HUES64 (cell line): ENCODE results near the gene ADAMTSL3.

Experiments used
- H3K27ac ChIP-seq: 2 replicates; pipeline ENCODE4 v1.7.0; 2013; ENCODE audit warnings: low read depth, low read length, inconsistent platforms
- H3K27me3 ChIP-seq: 2 replicates; pipeline ENCODE4 v1.6.1; 2013; ENCODE audit warnings: mild to moderate bottlenecking, low read length; ENCODE audit not compliant: insufficient read depth
- H3K36me3 ChIP-seq: 2 replicates; pipeline ENCODE4 v1.6.1; 2013; ENCODE audit warnings: mild to moderate bottlenecking, low read length; ENCODE audit not compliant: insufficient read depth
- H3K4me1 ChIP-seq: 2 replicates; pipeline ENCODE4 v1.6.1; 2013; ENCODE audit warnings: mild to moderate bottlenecking, low read length, moderate library complexity; ENCODE audit not compliant: insufficient read depth
- H3K4me3 ChIP-seq: 2 replicates; pipeline ENCODE4 v1.5.1; 2013; ENCODE audit warnings: mild to moderate bottlenecking, low read length, moderate library complexity
- H3K9ac ChIP-seq: 2 replicates; pipeline ENCODE4 v1.6.1; 2013; ENCODE audit warnings: mild to moderate bottlenecking, low read depth, low read length
- H3K9me3 ChIP-seq: 2 replicates; pipeline ENCODE4 v1.6.1; 2013; ENCODE audit warnings: low read depth, low read length; ENCODE audit not compliant: insufficient read depth
- WGBS: fragments of 150-250, 120-280 bp; methylation state at CpG from one replicate; pipeline ENCODE4 v1.1.7; 2013; ENCODE audit warnings: missing lambda C conversion rate; 5-methylcytosine and 5-hydroxymethylcytosine counted together

ADAMTSL3 gene

DNA sequence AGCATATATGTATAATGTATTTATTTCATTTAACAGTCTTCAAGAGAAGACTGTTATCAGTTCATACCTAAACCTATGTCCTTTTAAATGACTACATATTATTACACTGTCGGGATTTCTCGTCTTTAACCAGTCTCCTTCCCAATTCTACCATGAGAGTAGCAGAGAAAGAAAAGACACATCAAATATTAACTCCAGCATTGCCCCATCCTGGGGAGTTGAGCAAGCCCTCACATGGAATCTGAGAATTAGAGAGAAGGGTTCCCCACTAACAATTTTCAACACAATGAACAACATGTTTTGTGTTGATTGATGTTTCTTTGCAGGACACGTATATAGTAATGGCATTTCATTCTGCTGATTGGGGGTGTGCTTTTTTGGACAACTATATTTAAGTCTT lies 257.4 kb downstream of the ADAMTSL3 start:
- Histone ChIP-seq H3K9ac (no peak overlapping the region), H3K9me3 (no peaks in the 10 kb centered on the region), H3K27me3 (no peaks in the 10 kb centered on the region), H3K36me3 (no peaks in the 10 kb centered on the region), H3K27ac (no peak overlapping the region), H3K4me3 (no peak overlapping the region), H3K4me1 (no peaks in the 10 kb centered on the region)
- 80% methylated on average over 3 of the region's 3 CpGs for WGBS

DNA sequence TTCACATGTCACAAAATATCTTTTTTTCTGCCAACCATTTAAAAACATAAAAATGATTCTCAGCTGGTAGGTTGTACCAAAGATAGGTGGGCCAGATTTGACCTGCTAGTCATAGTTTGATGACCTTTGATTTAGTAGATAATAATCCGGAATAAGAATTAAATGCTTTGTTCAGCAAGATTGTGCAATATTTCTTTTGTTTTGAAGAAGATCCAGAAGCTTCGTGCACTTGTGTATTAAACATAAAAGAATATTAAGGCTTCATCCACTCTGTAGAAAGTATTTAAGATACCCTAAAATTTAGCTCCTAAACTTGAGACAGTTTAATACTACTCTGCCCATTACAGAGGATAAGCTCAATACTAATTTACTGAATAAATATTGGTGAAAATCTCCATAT lies 258.4 kb downstream of the ADAMTSL3 start:
- Histone ChIP-seq H3K9ac (no peak overlapping the region), H3K27me3 (no peaks in the 10 kb centered on the region), H3K27ac (no peak overlapping the region), H3K4me1 (no peaks in the 10 kb centered on the region), H3K4me3 (no peak overlapping the region), H3K9me3 (no peaks in the 10 kb centered on the region), H3K36me3 (no peaks in the 10 kb centered on the region)
- 100% methylated on average over 2 of the region's 2 CpGs for WGBS

DNA sequence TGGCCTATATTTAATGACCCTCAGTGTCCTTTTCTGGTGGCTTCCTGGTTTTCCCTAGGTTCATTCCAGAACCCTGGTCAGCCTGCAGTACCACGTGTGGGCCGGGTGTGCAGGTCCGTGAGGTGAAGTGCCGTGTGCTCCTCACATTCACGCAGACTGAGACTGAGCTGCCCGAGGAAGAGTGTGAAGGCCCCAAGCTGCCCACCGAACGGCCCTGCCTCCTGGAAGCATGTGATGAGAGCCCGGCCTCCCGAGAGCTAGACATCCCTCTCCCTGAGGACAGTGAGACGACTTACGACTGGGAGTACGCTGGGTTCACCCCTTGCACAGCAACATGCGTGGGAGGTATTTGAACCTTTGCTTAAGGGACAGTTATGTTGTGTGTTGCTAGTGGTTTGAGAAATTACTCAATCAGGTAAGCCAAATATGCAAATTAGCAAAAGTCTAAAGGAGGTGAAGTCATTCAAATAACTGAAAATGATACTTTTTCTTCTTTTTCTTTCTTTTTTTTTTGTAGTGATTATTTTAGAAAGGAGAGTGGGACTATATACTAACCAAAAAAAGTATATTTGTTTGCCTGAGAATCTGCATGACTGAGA lies 259.2 kb downstream of the ADAMTSL3 start:
- peaks cover 4% of the 10 kb centered on the region for H3K4me1 ChIP-seq
- no peaks in the 10 kb centered on the region for H3K27me3 ChIP-seq
- H3K36me3 ChIP-seq = no peaks in the 10 kb centered on the region
- H3K9me3 ChIP-seq = no peaks in the 10 kb centered on the region
- 88% methylated on average over 14 of the region's 14 CpGs for WGBS
- H3K9ac ChIP-seq = no peak overlapping the region
- H3K27ac ChIP-seq = no peak overlapping the region
- no peak overlapping the region for H3K4me3 ChIP-seq

DNA sequence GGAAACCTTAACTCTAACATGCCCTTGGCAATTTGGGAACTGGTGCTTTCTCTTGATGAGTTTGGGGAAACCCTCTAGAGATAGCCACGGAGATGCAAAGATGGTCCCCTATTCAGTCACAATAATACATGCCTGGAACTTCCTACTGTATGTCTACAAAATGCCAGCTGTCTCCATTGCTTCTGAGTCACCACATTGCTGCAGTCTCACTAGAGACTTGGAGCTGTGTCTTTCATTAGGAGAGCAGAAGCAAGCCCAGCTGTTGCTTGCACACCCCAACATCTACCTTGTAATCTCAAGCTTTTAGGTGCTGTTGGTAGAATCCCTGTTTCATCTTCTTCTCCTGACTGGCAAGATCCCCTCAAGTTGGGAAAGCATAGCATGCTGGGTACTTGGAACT lies 261.0 kb downstream of the ADAMTSL3 start:
- Histone ChIP-seq H3K9ac (no peak overlapping the region), H3K4me1 (peaks cover 12% of the 10 kb centered on the region), H3K9me3 (no peaks in the 10 kb centered on the region), H3K36me3 (no peaks in the 10 kb centered on the region), H3K27ac (no peak overlapping the region), H3K4me3 (no peak overlapping the region), H3K27me3 (no peaks in the 10 kb centered on the region)
- WGBS = 95% methylated on average over 1 of the region's 1 CpG

DNA sequence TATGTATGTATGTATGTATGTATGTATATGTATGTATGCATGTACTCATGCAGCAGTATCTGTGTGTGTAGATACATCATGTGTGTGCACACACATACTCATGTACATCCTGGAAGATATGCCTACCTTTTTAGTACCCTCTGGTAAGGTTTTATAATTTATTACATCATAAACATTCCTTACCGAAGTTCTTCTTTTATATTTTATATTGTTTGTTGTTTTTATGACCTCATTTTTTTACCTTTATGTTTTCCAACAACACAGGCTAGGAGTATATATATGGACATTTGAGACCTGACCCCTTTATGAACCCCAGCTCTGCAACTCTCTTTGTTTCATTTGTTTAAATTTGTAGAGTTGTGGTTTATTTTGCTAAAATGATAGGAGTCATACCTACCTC lies 263.5 kb downstream of the ADAMTSL3 start:
- Histone ChIP-seq H3K9ac (no peak overlapping the region), H3K4me3 (no peak overlapping the region), H3K27me3 (no peaks in the 10 kb centered on the region), H3K27ac (no peak overlapping the region), H3K36me3 (no peaks in the 10 kb centered on the region), H3K9me3 (no peaks in the 10 kb centered on the region), H3K4me1 (peaks cover 12% of the 10 kb centered on the region)
- WGBS = no CpG with 5 or more reads among the region's 1 CpG

DNA sequence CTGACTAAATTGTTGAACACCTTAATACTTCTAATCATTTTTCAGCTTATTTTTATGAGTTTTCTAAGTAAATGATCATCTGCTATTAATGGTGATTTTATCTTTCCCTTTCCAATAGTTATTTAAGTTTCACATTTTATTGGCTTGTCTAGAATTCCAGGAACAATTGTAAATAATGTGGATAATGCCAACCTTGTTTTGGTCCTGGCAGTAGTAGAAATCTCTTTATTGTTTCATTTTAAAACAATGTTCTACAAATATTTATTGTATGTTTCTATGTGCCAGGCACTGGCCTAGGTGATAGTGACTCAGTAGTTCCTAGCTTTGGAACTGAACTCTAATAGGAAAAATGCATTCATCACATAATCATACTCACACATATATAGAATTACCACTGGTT lies 264.1 kb downstream of the ADAMTSL3 start:
- Histone ChIP-seq H3K27ac (no peak overlapping the region), H3K36me3 (no peaks in the 10 kb centered on the region), H3K4me1 (peaks cover 12% of the 10 kb centered on the region), H3K9ac (no peak overlapping the region), H3K27me3 (no peaks in the 10 kb centered on the region), H3K4me3 (no peak overlapping the region), H3K9me3 (no peaks in the 10 kb centered on the region)

DNA sequence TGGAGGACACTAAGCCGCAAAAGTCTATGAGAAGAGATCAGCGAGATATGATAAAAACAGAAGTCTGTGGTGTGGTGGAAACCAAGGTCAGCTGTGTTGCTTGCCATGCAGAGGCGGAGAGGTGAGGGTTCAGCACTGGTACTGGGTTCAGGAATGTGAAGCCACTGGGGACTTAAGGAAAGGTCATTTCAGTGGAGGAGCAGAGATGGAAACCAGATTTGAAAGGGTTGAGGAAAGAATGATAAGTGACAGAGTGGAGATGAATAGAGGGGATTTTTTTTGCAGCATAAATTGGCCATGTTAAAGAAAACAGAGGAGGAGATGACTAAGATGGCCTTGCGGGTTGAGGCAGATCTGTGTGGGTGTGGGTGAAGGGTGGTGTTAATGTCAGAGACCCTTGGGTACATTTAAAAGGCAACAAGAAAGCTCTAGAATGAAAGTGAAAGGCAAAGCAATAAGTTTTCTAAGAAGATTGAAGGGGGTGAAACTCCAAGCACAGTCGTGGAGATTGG lies 265.5 kb downstream of the ADAMTSL3 start:
- Histone ChIP-seq H3K9ac (no peak overlapping the region), H3K9me3 (no peaks in the 10 kb centered on the region), H3K36me3 (no peaks in the 10 kb centered on the region), H3K4me3 (no peak overlapping the region), H3K4me1 (peaks cover 12% of the 10 kb centered on the region), H3K27me3 (no peaks in the 10 kb centered on the region), H3K27ac (no peak overlapping the region)
- 94% methylated on average over 5 of the region's 5 CpGs for WGBS

DNA sequence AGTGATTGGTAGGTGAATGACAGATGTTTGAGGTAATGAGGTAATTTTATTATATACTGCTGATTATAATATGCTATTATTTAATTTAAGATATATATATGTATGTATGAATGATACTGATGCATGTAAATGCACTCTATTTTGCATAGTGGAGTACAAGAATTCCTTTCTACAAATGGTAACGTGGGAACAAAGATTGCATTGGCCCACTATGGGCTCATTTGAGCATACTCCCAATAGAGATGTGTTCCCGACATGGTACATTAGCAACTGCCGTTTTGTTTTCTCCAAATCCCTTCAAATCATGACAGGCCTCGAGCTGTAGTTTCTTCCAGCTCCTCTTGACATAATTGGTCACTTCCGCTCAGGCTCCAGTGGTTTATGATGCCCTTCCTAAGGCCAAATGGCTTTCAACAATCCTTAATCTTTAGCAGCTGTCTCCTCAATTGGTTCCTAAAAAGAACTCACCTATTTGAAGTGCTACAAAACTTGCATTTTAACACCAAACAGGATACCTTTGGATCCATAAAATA lies 266.1 kb downstream of the ADAMTSL3 start:
- H3K27me3 ChIP-seq = no peaks in the 10 kb centered on the region
- no peaks in the 10 kb centered on the region for H3K9me3 ChIP-seq
- H3K9ac ChIP-seq = no peak overlapping the region
- H3K4me3 ChIP-seq = no peak overlapping the region
- H3K4me1 ChIP-seq = peaks cover 16% of the 10 kb centered on the region
- H3K27ac ChIP-seq = no peak overlapping the region
- WGBS = 90% methylated on average over 5 of the region's 5 CpGs
- H3K36me3 ChIP-seq = no peaks in the 10 kb centered on the region

DNA sequence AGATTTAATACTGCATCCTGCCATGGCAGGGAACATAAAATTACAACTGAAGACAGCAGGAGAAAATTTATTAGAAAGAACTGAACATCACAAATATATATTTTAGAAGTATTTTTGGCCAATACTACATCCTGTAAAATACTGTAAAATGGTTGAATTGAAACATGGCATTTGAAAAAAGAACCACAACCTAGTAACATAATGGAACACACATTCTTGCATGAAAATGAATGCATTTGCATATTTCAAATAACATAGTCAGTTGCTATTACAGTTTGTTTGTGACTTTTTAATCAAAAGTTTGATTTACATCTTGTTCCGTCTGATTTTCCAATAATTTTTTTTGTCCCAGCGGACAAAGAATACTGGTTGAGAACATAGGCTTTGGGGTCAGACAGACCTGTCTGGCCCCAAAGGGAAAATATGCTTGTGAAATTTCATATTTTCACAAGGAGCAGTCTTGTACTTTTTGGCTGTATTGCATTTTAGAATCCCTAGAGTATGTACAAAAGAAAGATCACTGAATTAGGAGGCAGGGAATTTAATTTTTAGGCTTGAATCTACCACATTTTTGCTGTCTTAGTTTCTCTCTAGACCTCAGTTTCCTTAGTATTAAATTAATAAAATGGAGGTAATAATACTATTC lies 268.8 kb downstream of the ADAMTSL3 start:
- no peaks in the 10 kb centered on the region for H3K27me3 ChIP-seq
- H3K4me3 ChIP-seq = no peak overlapping the region
- no peaks in the 10 kb centered on the region for H3K9me3 ChIP-seq
- peaks cover 15% of the 10 kb centered on the region for H3K4me1 ChIP-seq
- no peaks in the 10 kb centered on the region for H3K36me3 ChIP-seq
- H3K27ac ChIP-seq = no peak overlapping the region
- 94% methylated on average over 2 of the region's 2 CpGs for WGBS
- H3K9ac ChIP-seq = no peak overlapping the region

DNA sequence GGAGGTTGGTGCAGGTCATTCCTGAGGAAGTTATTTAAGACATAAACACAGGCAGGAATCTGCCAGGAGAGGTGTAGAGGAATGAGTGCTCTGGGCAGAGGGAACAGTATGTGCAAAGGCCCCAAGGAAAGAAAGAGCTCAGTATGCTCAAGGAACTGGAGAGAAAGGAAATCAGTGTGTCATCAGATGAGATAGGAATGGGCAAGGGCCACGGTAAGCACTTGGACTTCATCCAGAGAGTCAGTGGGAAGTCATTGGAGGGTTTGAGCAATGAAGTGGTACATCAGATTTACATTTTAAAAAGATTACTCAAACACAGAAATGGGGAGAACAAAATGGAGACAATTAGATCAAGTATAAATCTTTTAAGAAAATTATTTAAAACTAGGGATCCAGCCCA lies 272.2 kb downstream of the ADAMTSL3 start:
- H3K27me3 ChIP-seq = no peaks in the 10 kb centered on the region
- H3K9ac ChIP-seq = no peak overlapping the region
- no peaks in the 10 kb centered on the region for H3K9me3 ChIP-seq
- H3K4me3 ChIP-seq = no peak overlapping the region
- H3K27ac ChIP-seq = no peak overlapping the region
- no peaks in the 10 kb centered on the region for H3K36me3 ChIP-seq
- peaks cover 4% of the 10 kb centered on the region; the same call in 1 of the 2 replicates for H3K4me1 ChIP-seq
- WGBS = 95% methylated on average over 1 of the region's 1 CpG

DNA sequence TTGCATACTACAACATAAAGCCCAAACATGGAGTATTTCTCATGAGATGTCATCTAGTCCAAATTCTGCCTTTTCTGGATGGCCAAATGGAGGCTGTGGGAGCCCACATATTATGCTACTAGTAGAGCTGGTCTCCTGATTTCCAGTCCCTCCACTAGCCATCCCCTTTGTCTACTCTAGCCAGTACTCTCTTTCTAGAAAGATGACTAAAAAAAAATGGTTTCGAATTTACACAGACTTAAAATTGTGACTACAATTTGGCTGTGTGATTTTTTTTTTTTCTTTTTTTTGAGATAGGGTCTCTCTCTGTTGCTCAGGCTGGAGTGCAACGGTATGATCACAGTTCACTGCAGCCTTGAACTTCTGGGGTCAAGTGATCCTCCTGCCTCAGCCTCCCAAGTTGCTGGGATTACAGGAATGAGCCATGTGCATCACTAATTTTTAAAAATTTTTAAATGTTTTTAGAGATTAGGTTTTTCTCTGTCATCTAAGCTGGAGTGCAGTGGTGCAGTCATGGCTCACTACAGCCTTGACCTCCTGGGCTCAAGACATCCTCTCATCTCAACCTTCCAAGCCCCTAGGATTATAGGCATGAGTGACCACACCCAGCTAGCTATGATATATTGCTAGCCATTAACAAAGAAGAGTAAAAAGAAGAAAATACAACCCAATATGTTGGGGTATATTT lies 273.9 kb downstream of the ADAMTSL3 start:
- Histone ChIP-seq H3K36me3 (no peaks in the 10 kb centered on the region), H3K9ac (no peak overlapping the region), H3K4me3 (no peak overlapping the region), H3K9me3 (no peaks in the 10 kb centered on the region), H3K27me3 (no peaks in the 10 kb centered on the region), H3K27ac (no peak overlapping the region), H3K4me1 (peaks cover 4% of the 10 kb centered on the region; the same call in 1 of the 2 replicates)
- WGBS = 96% methylated on average over 2 of the region's 2 CpGs
